ENCODE data around the gene FLT3. TPM values are rescaled to one million over a fixed set of nuclear protein-coding genes. Genes with fewer than 3 reads are reported as not detected.

The FLT3 gene
- total and polyA plus RNA-seq, 2 of the 13 experiments (the other 11 are each of a cell fraction or from before 2014, with no cell fraction given), result not detected

DNA sequence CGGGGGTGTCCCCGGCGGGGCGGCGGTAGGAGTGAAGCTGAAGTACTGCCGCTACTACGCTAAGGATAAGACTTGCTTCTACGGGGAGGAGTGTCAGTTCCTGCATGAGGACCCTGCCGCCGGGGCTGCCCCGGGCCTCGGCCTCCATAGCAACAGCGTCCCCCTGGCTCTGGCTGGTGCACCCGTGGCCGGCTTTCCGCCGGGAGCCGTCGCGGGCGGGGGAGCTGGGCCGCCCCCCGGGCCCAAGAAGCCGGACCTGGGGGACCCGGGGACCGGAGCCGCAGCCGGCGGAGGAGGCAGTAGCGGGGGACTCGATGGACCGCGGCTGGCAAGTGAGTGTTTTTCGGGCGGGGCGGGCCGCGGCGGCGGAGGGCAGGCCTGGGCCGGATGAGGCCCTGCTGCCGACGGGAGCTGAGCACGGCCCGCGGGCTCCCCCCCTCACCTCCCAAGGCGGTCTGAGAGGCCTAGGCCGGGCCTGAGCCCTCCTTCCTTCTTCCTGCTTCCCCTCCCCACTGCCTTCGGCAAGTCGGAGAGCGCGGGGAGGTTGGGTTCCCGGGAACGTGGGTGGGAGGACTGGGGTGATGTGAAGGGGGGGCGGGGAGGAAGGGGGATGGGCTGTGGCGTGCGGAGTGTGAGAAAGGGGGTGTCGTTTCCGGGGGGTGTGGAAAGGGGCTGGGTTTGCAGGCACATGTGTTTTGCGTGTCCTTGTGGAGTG, 38.5 kb upstream of the FLT3 start (continued):
- TF ChIP-seq KDM5B (CRISPR knock-in tag; IDR thresholded peaks at IDR 0.05; ENCODE audit: borderline replicate concordance), result peak; percentile 48; the same call in 1 of the 2 replicates
- TF ChIP-seq ONECUT2 (CRISPR knock-in tag; IDR thresholded peaks at IDR 0.05), result no peak
- TF ChIP-seq THAP9 (CRISPR knock-in tag; IDR thresholded peaks at IDR 0.05; ENCODE audit: borderline replicate concordance), result no peak
- TF ChIP-seq ZNF335 (CRISPR knock-in tag; IDR thresholded peaks at IDR 0.05), result 0 out of 2 replicates have a peak, but pooled peaks have one; percentile 0
- TF ChIP-seq HMG20B (CRISPR knock-in tag; conservative IDR thresholded peaks at IDR 0.05), result no peak
- TF ChIP-seq ZC3H4 (CRISPR knock-in tag; IDR thresholded peaks at IDR 0.05; ENCODE audit: borderline replicate concordance), result no peak
- no peak for TF ChIP-seq MXD1 (CRISPR knock-in tag; IDR thresholded peaks at IDR 0.05)
- TF ChIP-seq ZNF263 (CRISPR knock-in tag; IDR thresholded peaks at IDR 0.05), result 0 out of 2 replicates have a peak, but pooled peaks have one; percentile 13
- TF ChIP-seq IRX3 (CRISPR knock-in tag; IDR thresholded peaks at IDR 0.05; ENCODE audit: borderline replicate concordance, low read depth), result no peak
- TF ChIP-seq ZFP36L1 (CRISPR knock-in tag; IDR thresholded peaks at IDR 0.05), result no peak
- no peak for TF ChIP-seq ZNF589 (CRISPR knock-in tag; conservative IDR thresholded peaks at IDR 0.05)
- no peak for TF ChIP-seq CREB1 (IDR thresholded peaks at IDR 0.05)
- no peak for TF ChIP-seq CREB1 (CRISPR knock-in tag; IDR thresholded peaks at IDR 0.05)
- TF ChIP-seq ZNF331 (CRISPR knock-in tag; IDR thresholded peaks at IDR 0.05), result no peak
- TF ChIP-seq PLRG1 (conservative IDR thresholded peaks at IDR 0.05), result no peak
- TF ChIP-seq ZNF3 (CRISPR knock-in tag; IDR thresholded peaks at IDR 0.05), result no peak
- TF ChIP-seq, protein P1, sequence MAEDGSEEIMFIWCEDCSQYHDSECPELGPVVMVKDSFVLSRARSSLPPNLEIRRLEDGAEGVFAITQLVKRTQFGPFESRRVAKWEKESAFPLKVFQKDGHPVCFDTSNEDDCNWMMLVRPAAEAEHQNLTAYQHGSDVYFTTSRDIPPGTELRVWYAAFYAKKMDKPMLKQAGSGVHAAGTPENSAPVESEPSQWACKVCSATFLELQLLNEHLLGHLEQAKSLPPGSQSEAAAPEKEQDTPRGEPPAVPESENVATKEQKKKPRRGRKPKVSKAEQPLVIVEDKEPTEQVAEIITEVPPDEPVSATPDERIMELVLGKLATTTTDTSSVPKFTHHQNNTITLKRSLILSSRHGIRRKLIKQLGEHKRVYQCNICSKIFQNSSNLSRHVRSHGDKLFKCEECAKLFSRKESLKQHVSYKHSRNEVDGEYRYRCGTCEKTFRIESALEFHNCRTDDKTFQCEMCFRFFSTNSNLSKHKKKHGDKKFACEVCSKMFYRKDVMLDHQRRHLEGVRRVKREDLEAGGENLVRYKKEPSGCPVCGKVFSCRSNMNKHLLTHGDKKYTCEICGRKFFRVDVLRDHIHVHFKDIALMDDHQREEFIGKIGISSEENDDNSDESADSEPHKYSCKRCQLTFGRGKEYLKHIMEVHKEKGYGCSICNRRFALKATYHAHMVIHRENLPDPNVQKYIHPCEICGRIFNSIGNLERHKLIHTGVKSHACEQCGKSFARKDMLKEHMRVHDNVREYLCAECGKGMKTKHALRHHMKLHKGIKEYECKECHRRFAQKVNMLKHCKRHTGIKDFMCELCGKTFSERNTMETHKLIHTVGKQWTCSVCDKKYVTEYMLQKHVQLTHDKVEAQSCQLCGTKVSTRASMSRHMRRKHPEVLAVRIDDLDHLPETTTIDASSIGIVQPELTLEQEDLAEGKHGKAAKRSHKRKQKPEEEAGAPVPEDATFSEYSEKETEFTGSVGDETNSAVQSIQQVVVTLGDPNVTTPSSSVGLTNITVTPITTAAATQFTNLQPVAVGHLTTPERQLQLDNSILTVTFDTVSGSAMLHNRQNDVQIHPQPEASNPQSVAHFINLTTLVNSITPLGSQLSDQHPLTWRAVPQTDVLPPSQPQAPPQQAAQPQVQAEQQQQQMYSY (CRISPR knock-in tag; IDR thresholded peaks at IDR 0.05), result no peak
- TF ChIP-seq SAFB2 (CRISPR knock-in tag; IDR thresholded peaks at IDR 0.05; ENCODE audit: borderline replicate concordance, low read depth), result no peak
- no peak for TF ChIP-seq HNRNPL (IDR thresholded peaks at IDR 0.05; ENCODE audit: low read depth, low read length)
- TF ChIP-seq PAWR (CRISPR knock-in tag; IDR thresholded peaks at IDR 0.05; ENCODE audit: borderline replicate concordance), result no peak
- TF ChIP-seq RBAK (CRISPR knock-in tag; IDR thresholded peaks at IDR 0.05), result no peak
- TF ChIP-seq ARHGAP35 (CRISPR knock-in tag; IDR thresholded peaks at IDR 0.05; ENCODE audit: borderline replicate concordance), result no peak
- no peak for TF ChIP-seq SNAPC2 (CRISPR knock-in tag; IDR thresholded peaks at IDR 0.05)
- TF ChIP-seq TBX2 (CRISPR knock-in tag; IDR thresholded peaks at IDR 0.05; ENCODE audit: borderline replicate concordance), result peak; percentile 3; the same call in 1 of the 2 replicates
